ENCODE results near the gene ZNF566. TPM values are rescaled to one million over a fixed set of nuclear protein-coding genes. Genes with fewer than 3 reads are reported as not detected.
"Not testable (repeated sequence)": the region's sequence is repeated elsewhere in the genome, so short reads cannot be mapped to it uniquely, and the experiment has no call there.

ZNF566 gene
- 15.0 and 16.3 TPM in 2 replicates for total RNA-seq (2014; rRNA removed; shearing (Covaris generic))

GRCh38 chr19:36489118-36489919 is at the start of gene ZNF566:
Gene ZNF566, minus strand, starts transcription at chr19:36489561. Its CDS starts 13,004 bp downstream, at chr19:36476557.
- peak; percentile 97 for DNase-seq (ENCODE audit: low read depth)

GRCh38 chr19:36528921-36529518 is 39.7 kb upstream of the ZNF566 start:
- DNase-seq (ENCODE audit: low read depth): no peak

- DNase-seq (ENCODE audit: low read depth): peak; percentile 98
Measured at GRCh38 chr19:36528194-36528920, 39.0 kb upstream of the ZNF566 start, which contains the start of gene ZNF260. Gene ZNF260, minus strand, starts transcription at chr19:36528271. Its CDS starts 13,033 bp downstream, at chr19:36515238.

GRCh38 chr19:36527873-36528193 is 38.5 kb upstream of the ZNF566 start:
- DNase-seq (ENCODE audit: low read depth): no peak

GRCh38 chr19:36527341-36527740 is 38.0 kb upstream of the ZNF566 start:
- DNase-seq (ENCODE audit: low read depth): no peak

- no peak for DNase-seq (ENCODE audit: low read depth)
Measured at GRCh38 chr19:36526581-36526980, 37.2 kb upstream of the ZNF566 start.

GRCh38 chr19:36524617-36525016 is 35.3 kb upstream of the ZNF566 start:
- DNase-seq (ENCODE audit: low read depth): no peak

- DNase-seq (ENCODE audit: low read depth): no peak
Measured at GRCh38 chr19:36514012-36514612, 24.8 kb upstream of the ZNF566 start.

GRCh38 chr19:36508325-36508724 is 19.0 kb upstream of the ZNF566 start:
- DNase-seq (ENCODE audit: low read depth): no peak

GRCh38 chr19:36501973-36502372 is 12.6 kb upstream of the ZNF566 start:
- DNase-seq (ENCODE audit: low read depth): no peak

GRCh38 chr19:36497001-36497400 is 7.6 kb upstream of the ZNF566 start:
- no peak for DNase-seq (ENCODE audit: low read depth)

- DNase-seq (ENCODE audit: low read depth): peak; percentile 74
Measured at GRCh38 chr19:36492689-36493453, 3.5 kb upstream of the ZNF566 start.

- DNase-seq (ENCODE audit: low read depth): not testable (repeated sequence)
Measured at GRCh38 chr19:36490846-36491245, 1.5 kb upstream of the ZNF566 start.

GRCh38 chr19:36489920-36490415 is 607 bp upstream of the ZNF566 start:
- DNase-seq (ENCODE audit: low read depth): peak; percentile 96

- peak; percentile 35 for DNase-seq (ENCODE audit: low read depth)
Measured at GRCh38 chr19:36488846-36489117, 579 bp downstream of the ZNF566 start.

- DNase-seq (ENCODE audit: low read depth): no peak
Measured at GRCh38 chr19:36488118-36488845, 1.1 kb downstream of the ZNF566 start.

- DNase-seq (ENCODE audit: low read depth): no peak
Measured at GRCh38 chr19:36483653-36484052, 5.7 kb downstream of the ZNF566 start.

- DNase-seq (ENCODE audit: low read depth): no peak
Measured at GRCh38 chr19:36482876-36483275, 6.5 kb downstream of the ZNF566 start.

GRCh38 chr19:36460046-36460445 is 29.3 kb downstream of the ZNF566 start:
- DNase-seq (ENCODE audit: low read depth): no peak

- no peak for DNase-seq (ENCODE audit: low read depth)
Measured at GRCh38 chr19:36456831-36457230, 32.5 kb downstream of the ZNF566 start.
